ENCODE results near the gene ZNF469. TPM values are rescaled to one million over a fixed set of nuclear protein-coding genes. Genes with fewer than 3 reads are reported as not detected.

The ZNF469 gene
- total RNA-seq, 4 donors from 2014 or later = 0.17 to 0.49 (median 0.40) TPM

- intact Hi-C loops (cut with DNase I; ENCODE audit: low total_unique reads) = no loop called here
- WGBS, 2 donors = 71 to 80% methylated on average over 20 of the region's 20 CpGs
Observed at GRCh38 chr16:88389621-88390160, 6.9 kb downstream of the ZNF469 start.

GRCh38 chr16:88390265-88390664 is 7.5 kb downstream of the ZNF469 start:
- intact Hi-C loops (cut with DNase I; ENCODE audit: low total_unique reads) = no loop called here
- WGBS, 2 donors = 84 to 88% methylated on average over 7 to 9 of the region's 9 CpGs
- no peak for DNase-seq (ENCODE audit: low spot score in 2 of 2)
- no peak overlapping the region for H3K4me3 ChIP-seq (ENCODE audit: low read depth, poor library complexity, severe bottlenecking)
- no peak for TF ChIP-seq POLR2A (IDR thresholded peaks at IDR 0.05)

More at GRCh38 chr16:88389621-88390160, 6.9 kb downstream of the ZNF469 start:
- TF ChIP-seq CTCF (IDR thresholded peaks at IDR 0.05) = no peak
- no peak for TF ChIP-seq POLR2A (IDR thresholded peaks at IDR 0.05)
- H3K4me3 ChIP-seq (ENCODE audit: low read depth, poor library complexity, severe bottlenecking) = no peak overlapping the region
- no peak for DNase-seq (ENCODE audit: low spot score in 2 of 2)

GRCh38 chr16:88390735-88391134 is 8.0 kb downstream of the ZNF469 start:
- no peak for DNase-seq (ENCODE audit: low spot score in 2 of 2)
- intact Hi-C loops (cut with DNase I; ENCODE audit: low total_unique reads) = no loop called here
- TF ChIP-seq CTCF (IDR thresholded peaks at IDR 0.05) (no peak), POLR2A (IDR thresholded peaks at IDR 0.05) (no peak)
- no peak overlapping the region for H3K4me3 ChIP-seq (ENCODE audit: low read depth, poor library complexity, severe bottlenecking)
- 64 to 66% methylated on average over 13 of the region's 13 CpGs for WGBS, 2 donors

GRCh38 chr16:88391144-88391850 is 8.5 kb downstream of the ZNF469 start:
- TF ChIP-seq CTCF (IDR thresholded peaks at IDR 0.05) (no peak), POLR2A (IDR thresholded peaks at IDR 0.05) (no peak)
- H3K4me3 ChIP-seq (ENCODE audit: low read depth, poor library complexity, severe bottlenecking) = no peak overlapping the region
- WGBS, 2 donors = 85 to 93% methylated on average over 16 to 17 of the region's 17 CpGs
- DNase-seq (ENCODE audit: low spot score in 2 of 2) = no peak
- intact Hi-C loops (cut with DNase I; ENCODE audit: low total_unique reads) = no loop called here

- WGBS, 2 donors = 78 to 86% methylated on average over 22 of the region's 22 CpGs
- H3K4me3 ChIP-seq (ENCODE audit: low read depth, poor library complexity, severe bottlenecking) = no peak overlapping the region
- intact Hi-C loops (cut with DNase I; ENCODE audit: low total_unique reads) = no loop called here
- TF ChIP-seq POLR2A (IDR thresholded peaks at IDR 0.05) (no peak), CTCF (IDR thresholded peaks at IDR 0.05) (no peak)
- no peak for DNase-seq (ENCODE audit: low spot score in 2 of 2)
Observed at GRCh38 chr16:88392111-88392510, 9.4 kb downstream of the ZNF469 start.

GRCh38 chr16:88392616-88393015 is 9.9 kb downstream of the ZNF469 start:
- TF ChIP-seq POLR2A (IDR thresholded peaks at IDR 0.05) (no peak), CTCF (IDR thresholded peaks at IDR 0.05) (no peak)
- intact Hi-C loops (cut with DNase I; ENCODE audit: low total_unique reads) = no loop called here
- 68 to 81% methylated on average over 6 of the region's 6 CpGs for WGBS, 2 donors
- no peak for DNase-seq (ENCODE audit: low spot score in 2 of 2)
- no peak overlapping the region for H3K4me3 ChIP-seq (ENCODE audit: low read depth, poor library complexity, severe bottlenecking)

Measured in lower leg skin (tissue), 4 donors.